GM21526 (cell line): ENCODE measurements around the gene UBE2E2.

ENCODE experiments used
- ATAC-seq: cut with Tn5 transposase; IDR thresholded peaks from one replicate; pipeline ENCODE4 v1.9.1; 2021; ENCODE audit warnings: moderate library complexity; ENCODE audit not compliant: unreplicated experiment, low FRiP score

UBE2E2 gene

DNA sequence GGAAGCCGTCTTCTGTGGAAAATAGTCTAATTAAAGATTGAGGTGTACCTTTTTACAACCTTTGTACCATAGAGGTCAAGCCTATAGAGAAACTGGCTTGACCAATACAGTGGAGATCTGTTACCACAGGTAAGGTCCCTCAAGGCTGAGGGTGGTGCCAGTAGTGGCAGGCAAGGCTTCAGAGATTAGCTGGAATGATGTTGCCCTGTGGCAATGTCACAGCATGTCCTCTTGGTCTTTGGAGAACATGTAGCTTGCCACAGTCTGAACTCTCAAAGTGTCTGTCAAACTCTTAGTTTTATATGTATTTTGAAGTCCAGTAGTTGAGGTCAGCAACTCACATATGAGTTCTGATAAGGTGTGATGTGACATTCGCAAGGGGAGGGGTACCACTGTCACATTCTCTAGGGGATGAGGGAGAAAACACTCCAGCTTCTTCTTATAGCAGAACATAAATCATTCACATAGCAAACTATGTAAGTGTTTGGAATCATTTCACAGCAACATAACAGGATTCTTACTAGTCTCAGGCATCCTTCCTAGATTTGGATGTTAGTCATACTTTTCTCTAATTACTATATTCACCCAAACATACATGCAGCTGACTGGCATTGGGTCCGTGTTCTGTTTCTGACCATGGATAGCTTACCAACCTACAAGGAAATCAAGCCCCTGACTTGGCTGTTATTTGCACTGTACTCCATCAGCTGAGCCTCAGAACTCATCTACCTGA is 173.6 kb downstream of the UBE2E2 start:
- no peak for ATAC-seq

GRCh38 chr3:23377928-23378672 is 175.0 kb downstream of the UBE2E2 start:
- ATAC-seq, result peak; percentile 56

DNA sequence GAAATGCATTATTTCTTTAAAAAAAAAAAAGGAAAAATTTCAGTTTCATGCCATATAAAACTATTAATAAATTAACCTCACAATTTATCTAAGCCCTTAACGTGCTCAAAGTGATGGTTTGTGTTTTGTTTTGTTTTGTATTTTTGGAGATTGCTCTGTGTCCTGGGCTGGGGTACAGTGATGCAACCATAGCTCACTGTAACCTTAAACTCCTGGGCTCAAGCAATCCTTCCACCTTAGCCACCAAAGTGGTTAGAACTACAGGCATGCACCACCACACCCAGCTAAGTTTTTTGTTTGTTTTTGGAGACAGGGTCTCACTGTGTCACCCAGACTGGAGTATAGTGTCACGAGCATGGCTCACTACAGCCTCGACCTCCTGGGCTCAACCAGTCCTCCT is 180.7 kb downstream of the UBE2E2 start:
- ATAC-seq, result no peak

DNA sequence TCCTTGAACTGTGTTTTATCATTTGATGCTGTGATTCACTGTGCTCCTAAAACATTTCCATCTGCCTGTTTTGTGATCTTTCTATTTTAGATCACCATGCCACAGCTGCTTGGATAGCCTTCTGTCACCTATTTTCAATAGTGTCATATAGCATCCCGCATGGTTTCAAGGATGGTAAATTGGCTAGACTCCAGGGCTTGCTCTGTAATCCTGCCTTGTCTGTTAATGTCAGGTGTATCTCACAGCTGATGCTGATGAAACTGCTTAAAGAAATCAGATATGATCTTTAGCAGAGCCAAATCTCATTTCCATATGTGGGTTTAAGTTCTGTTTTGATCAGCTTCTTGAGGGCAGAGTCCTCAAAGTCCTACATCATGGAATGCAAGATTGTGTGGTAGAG is 182.2 kb downstream of the UBE2E2 start:
- no peak for ATAC-seq

DNA sequence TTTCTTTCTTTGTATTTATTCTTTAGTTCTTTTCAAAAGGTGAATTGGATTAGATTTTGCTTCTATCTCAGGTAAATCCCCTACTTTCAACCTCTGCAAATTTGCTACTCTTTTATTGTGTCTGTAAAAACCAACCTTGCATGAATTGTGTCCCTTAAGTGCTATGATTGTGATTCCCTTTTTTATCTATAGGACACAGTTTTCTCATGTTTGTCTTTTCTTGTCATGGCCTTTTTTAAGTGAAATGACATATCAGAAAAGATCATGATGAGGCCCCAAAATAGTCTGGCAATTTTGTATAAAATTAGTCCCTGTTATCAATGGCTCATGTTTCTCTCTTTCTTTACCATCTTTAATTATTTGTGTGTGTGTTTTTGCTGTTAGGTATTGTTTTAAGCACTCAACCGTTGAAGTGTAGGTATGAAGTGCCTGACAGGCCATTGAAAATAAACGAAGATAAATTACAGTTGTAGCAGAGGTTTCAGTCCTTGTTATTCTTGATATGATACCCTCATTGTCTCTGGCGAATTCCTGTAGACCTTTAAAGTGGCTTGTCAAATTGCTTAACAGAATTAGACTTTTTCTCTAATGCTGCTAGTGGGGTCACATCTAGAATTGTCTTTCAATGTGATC is 184.3 kb downstream of the UBE2E2 start:
- ATAC-seq, result no peak

GRCh38 chr3:23389089-23389488 is 186.0 kb downstream of the UBE2E2 start:
- no peak for ATAC-seq

DNA sequence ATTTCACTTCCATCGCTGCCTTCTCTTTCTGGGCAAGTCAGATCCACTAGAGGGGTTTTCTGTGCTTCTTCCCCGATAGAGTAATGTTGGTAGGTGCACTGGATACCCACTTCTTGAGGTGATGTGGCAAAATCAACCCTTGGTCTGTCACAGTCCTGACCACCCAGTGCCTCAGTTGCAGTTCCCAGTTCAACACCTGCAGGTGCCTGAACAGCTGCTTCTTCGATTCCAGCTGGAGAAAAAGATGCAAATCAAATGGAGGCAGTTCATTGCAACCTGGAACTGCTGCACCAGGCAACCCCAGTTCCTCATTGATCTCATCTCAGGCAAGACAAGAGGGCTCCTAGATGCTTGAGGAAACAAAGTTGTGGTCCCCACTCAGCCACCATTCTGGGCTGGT is 186.6 kb downstream of the UBE2E2 start:
- peak; percentile 74 for ATAC-seq

DNA sequence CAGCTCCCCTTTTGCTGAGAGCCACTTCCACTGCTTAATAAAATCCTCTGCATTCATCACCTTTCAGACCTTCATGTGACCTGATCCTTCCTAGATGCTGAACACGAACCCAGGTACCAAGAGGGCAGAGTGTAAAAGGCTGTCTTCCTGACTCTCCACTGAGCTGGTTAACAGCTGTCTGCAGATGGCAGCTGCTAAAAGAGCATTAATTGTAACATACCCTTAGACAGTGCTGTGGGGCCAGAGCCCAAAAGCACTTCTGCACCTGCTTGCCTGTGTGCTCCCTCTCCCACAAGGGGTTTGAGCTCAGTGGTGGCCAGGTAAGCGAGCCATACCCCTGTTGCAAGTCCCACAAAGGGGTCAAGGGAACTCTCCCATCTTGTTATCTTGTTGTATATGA is 187.3 kb downstream of the UBE2E2 start:
- no peak for ATAC-seq

- no peak for ATAC-seq
Measured at GRCh38 chr3:23390989-23391553, 187.9 kb downstream of the UBE2E2 start.

- ATAC-seq, result peak; percentile 46
Measured at GRCh38 chr3:23395115-23395514, 192.0 kb downstream of the UBE2E2 start.

- no peak for ATAC-seq
Measured at GRCh38 chr3:23396746-23397145, 193.6 kb downstream of the UBE2E2 start.

DNA sequence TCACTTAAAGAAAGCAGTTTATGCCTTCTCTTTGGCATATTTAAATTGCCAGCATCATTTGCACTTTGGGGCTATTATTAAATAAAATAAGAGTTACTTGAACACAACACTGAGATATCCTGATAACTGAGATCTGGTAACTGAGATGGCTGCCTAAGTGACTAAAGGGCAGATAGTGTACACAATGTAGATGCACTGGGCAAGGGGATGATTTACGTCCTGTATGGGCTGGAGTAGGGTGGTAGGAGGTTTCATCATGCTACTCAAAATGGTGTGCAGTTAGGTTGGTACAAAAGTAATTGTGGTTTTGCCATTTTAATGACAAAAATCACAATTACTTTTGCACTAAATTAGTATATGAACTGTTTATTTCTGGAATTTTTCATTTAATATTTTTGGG is 196.1 kb downstream of the UBE2E2 start:
- ATAC-seq, result no peak

DNA sequence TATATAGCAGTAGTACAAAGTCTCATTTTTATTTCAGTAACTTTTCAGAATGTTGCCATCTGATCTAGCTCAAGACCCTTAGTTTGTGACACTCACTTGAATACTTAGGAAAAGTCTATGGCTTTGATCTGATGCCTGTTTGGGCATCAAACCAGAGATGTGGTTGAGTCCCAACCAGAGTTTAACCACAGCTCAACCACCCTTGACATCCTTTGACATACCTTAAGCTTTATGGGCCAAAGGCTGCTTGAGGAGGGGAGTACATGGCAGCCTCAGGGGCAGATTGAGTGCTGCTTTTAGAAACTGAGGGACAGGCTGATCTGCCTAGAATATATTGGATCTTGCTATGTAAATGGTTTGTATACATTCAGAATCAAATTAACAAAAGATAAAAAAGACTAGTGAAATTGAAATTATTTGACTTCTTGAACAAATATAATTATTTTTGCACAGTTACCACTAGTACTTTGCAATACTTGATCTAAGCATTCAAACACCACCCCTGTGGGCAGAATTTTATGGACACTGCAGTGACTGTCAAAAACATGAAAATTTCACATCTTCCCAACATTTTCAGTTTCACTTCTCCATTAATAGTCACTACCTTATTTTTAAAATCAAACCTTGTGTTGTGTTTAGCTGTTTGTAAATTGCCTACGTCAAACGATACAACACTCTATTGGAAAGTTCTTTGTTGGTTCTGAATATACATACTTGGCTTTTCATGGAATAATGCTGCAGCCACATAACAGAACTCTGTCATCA is 199.8 kb downstream of the UBE2E2 start:
- no peak for ATAC-seq

DNA sequence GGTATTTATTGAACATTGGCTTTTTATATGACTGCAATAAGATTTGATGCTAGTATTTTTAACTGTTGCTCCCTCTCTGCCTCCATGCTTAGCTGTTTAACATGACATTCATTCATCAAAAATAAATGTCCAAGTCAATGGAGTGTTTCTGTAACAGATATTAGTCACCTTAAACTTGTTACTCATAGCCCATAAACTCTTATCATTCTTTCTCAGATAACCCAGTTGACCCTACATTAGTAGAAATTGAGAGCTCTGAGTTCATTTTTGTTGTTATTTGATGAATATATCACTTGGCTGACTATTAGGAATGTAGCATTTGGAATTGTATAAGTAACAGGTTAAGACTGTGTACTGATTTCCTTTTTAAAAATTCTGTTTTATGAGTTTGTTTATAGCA is 201.1 kb downstream of the UBE2E2 start:
- no peak for ATAC-seq

- ATAC-seq, result peak; percentile 64
Measured at GRCh38 chr3:23405081-23405480, 202.0 kb downstream of the UBE2E2 start.

- ATAC-seq, result no peak
Measured at GRCh38 chr3:23406601-23407000, 203.5 kb downstream of the UBE2E2 start.

DNA sequence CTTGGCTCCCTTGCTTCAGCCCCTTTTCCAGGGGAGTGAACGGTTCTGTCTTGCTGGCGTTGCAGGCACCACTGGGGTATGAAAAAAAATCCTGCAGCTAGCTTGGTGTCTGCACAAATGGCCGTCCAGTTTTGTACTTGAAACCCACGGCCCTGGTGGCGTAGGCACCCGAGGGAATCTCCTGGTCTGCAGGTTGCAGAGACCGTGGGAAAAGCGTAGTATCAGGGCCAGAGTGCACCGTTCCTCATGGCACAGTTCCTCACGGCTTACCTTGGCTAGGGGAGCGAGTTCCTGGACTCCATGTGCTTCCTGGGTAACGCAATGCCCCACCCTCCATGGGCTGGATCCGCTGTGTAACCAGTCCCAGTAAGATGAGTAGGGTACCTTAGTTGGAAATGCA is 214.9 kb downstream of the UBE2E2 start:
- no peak for ATAC-seq

GRCh38 chr3:23421811-23422516 is 218.8 kb downstream of the UBE2E2 start:
- peak; percentile 43 for ATAC-seq

DNA sequence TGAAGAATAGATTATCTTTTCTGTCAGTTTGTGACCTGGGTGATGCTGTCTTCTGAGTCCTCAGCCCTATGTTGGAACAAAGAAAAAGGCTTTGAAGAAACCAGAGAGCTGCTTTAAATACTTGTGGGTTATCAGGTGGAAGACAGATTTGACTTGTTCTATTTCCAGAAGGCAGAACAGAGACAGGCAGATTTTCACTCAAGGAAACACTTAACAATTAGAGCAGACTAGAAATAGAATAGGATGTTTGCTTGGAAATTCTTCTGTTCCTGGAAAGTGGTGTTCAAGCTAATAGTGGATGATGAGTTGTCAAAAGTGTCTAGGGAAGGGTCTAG is 219.4 kb downstream of the UBE2E2 start:
- ATAC-seq, result peak; percentile 79

GRCh38 chr3:23425410-23425809 is 222.3 kb downstream of the UBE2E2 start:
- no peak for ATAC-seq
